ENCODE data around the gene MSRB3. TPM values are rescaled to one million over a fixed set of nuclear protein-coding genes. Genes with fewer than 3 reads are reported as not detected.

The MSRB3 gene
- total RNA-seq, 1 experiment from 2014 or later: 1.8 TPM

GRCh38 chr12:65391711-65392110 is 113.2 kb downstream of the MSRB3 start:
- no peaks in the 10 kb centered on the region for H3K4me1 Mint-ChIP-seq
- DNase-seq (ENCODE audit: low spot score): no peak
- CTCF ChIA-PET: no interaction called here
- POLR2A ChIA-PET: no interaction called here
- H3K36me3 Mint-ChIP-seq: peaks cover 3% of the 10 kb centered on the region; the same call in 1 of the 2 replicates
- ATAC-seq: no peak
- H3K9me3 Mint-ChIP-seq: peaks cover 15% of the 10 kb centered on the region
- H3K27ac Mint-ChIP-seq: no peak overlapping the region
- no peak for TF ChIP-seq AR (CRISPR knock-in tag; IDR thresholded peaks at IDR 0.05)
- no peak for TF ChIP-seq JUN (CRISPR knock-in tag; IDR thresholded peaks at IDR 0.05)
- TF ChIP-seq ZNF396 (CRISPR knock-in tag; IDR thresholded peaks at IDR 0.05; ENCODE audit: borderline replicate concordance): no peak
- no peak for TF ChIP-seq TP53 (CRISPR knock-in tag; IDR thresholded peaks at IDR 0.05)
- no peak for TF ChIP-seq ZNF232 (CRISPR knock-in tag; IDR thresholded peaks at IDR 0.05)
- TF ChIP-seq OVOL2 (CRISPR knock-in tag; IDR thresholded peaks at IDR 0.05; ENCODE audit: borderline replicate concordance): no peak
- TF ChIP-seq ZNF121 (CRISPR knock-in tag; IDR thresholded peaks at IDR 0.05): no peak
- TF ChIP-seq RORB (CRISPR knock-in tag; IDR thresholded peaks at IDR 0.05): no peak
- TF ChIP-seq CTCF (IDR thresholded peaks at IDR 0.05): no peak
- TF ChIP-seq IRF1 (CRISPR knock-in tag; IDR thresholded peaks at IDR 0.05): no peak
- TF ChIP-seq CREM (CRISPR knock-in tag; IDR thresholded peaks at IDR 0.05): no peak
- no peak for TF ChIP-seq USF1 (CRISPR knock-in tag; IDR thresholded peaks at IDR 0.05)
- TF ChIP-seq MXD4 (CRISPR knock-in tag; IDR thresholded peaks at IDR 0.05; ENCODE audit: borderline replicate concordance): no peak
- no peak overlapping the region for H3K4me3 Mint-ChIP-seq
- no peaks in the 10 kb centered on the region for H3K27me3 Mint-ChIP-seq (ENCODE audit: low read depth)

GRCh38 chr12:65392491-65392890 is 114.0 kb downstream of the MSRB3 start:
- Mint-ChIP-seq H3K27ac (no peak overlapping the region), H3K36me3 (peaks cover 3% of the 10 kb centered on the region; the same call in 1 of the 2 replicates), H3K27me3 (ENCODE audit: low read depth) (no peaks in the 10 kb centered on the region), H3K9me3 (peaks cover 23% of the 10 kb centered on the region), H3K4me3 (no peak overlapping the region), H3K4me1 (no peaks in the 10 kb centered on the region)
- POLR2A ChIA-PET: no interaction called here
- ATAC-seq: no peak
- no peak for DNase-seq (ENCODE audit: low spot score)
- CTCF ChIA-PET: interaction anchor here (0.5 kb wide), 1 partner anchor 61 kb away, joined by 4 read pairs; no protein-coding TSS in a partner anchor
- TF ChIP-seq MAX (CRISPR knock-in tag; IDR thresholded peaks at IDR 0.05): no peak
- no peak for TF ChIP-seq ATF3 (CRISPR knock-in tag; conservative IDR thresholded peaks at IDR 0.05)
- TF ChIP-seq ZNF317 (CRISPR knock-in tag; IDR thresholded peaks at IDR 0.05; ENCODE audit: borderline replicate concordance, low read depth): no peak
- no peak for TF ChIP-seq FOXP4 (CRISPR knock-in tag; IDR thresholded peaks at IDR 0.05)
- TF ChIP-seq STAT6 (CRISPR knock-in tag; conservative IDR thresholded peaks at IDR 0.05; ENCODE audit: low read depth): no peak
- no peak for TF ChIP-seq CREB1 (CRISPR knock-in tag; IDR thresholded peaks at IDR 0.05)
- TF ChIP-seq E2F5 (CRISPR knock-in tag; IDR thresholded peaks at IDR 0.05): no peak
- no peak for TF ChIP-seq FOXP1 (CRISPR knock-in tag; IDR thresholded peaks at IDR 0.05; ENCODE audit: borderline replicate concordance)
- no peak for TF ChIP-seq MLX (CRISPR knock-in tag; IDR thresholded peaks at IDR 0.05)
